Effector CD4-positive, alpha-beta T cell (primary cell): ENCODE data around the gene ATP11B.
A peak's percentile ranks its signal among the peaks of the same experiment; 100 is the strongest.

Experiments
- DNase-seq: peaks from one replicate; pipeline ENCODE4 v3.0.0-alpha.2; 2020
- total RNA-seq: gene quantifications from one replicate; lab custom pipeline; 2026; lab: John Stamatoyannopoulos, UW

The ATP11B gene
- total RNA-seq = 284 reads per million, percentile 95 among the genes with 10 or more reads in this experiment

DNA sequence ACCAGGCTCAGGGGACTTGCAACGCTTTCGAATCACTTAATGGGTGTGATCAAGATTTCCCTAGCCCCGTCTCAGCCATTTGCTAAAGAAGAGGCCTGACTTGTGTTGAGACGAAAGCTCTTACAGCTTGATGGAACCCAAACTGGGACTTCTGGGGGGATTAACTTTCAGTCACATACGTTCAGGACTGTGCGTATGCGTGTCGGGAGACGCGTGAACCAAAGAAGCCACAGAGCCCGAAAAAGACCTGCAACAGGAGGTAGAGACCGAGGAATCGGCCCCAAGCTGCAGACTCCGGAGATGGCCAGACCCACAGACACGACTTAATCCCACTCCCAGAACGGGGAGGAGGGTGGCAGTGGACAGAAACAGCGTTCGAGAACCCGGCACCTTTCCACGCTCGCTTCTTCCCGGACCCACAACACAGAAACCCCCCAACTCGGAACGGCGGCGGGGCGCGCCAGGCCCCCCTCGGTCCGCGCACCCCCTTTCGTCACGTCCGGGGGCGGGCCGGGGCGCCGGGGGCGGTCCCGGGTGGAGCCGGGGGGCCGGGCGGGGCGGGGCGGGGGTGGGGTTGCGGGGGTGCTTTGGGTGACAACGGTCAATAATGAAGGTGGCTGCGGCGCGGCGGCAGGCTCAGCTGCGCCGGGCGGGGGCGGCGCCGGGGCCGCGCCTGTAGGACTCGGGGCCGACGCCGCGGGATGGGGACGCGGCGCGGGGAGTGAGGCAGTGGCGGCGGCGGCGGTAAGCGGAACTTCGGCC is at the start of gene ATP11B:
Gene ATP11B, plus strand, starts transcription at position 604 of the 762 bp plus-strand sequence. CDS start 256 bp downstream, outside the sequence.
- DNase-seq = peak; percentile 75

GRCh38 chr3:182746959-182747358 is 46.3 kb upstream of the ATP11B start:
- no peak for DNase-seq

- DNase-seq = no peak
These were observed 38.0 kb upstream of the ATP11B start for GRCh38 chr3:182755308-182755707.

- DNase-seq = no peak
These were observed 37.6 kb upstream of the ATP11B start for GRCh38 chr3:182755712-182756111.

DNA sequence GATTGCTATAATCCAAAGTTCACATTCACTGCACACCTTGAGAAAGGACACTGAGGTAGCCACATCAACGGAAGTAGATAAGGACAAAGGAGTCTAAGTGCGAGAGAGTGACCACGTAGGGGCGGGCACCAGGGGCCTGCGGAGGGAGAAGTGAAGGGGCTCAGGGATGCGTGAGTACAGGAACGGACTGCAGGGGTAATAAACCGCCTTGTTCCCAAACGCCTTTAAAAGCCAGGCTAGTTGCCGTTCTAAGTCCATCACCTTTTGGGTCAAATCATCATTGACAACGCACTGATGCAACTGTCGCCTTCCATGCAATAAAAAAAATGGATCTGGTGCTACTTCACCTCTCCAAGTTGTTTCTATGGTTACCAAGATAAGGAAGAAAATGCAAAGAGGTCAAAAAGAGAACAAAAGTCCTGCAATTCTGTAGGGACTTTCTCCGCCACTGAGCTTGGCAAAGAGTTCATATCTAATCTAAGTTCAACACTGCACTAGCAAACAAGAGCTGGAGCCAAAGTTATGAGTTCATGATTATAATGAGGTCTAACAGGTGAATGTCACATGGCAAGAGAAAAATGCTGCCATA is 32.6 kb upstream of the ATP11B start:
- DNase-seq = no peak

DNA sequence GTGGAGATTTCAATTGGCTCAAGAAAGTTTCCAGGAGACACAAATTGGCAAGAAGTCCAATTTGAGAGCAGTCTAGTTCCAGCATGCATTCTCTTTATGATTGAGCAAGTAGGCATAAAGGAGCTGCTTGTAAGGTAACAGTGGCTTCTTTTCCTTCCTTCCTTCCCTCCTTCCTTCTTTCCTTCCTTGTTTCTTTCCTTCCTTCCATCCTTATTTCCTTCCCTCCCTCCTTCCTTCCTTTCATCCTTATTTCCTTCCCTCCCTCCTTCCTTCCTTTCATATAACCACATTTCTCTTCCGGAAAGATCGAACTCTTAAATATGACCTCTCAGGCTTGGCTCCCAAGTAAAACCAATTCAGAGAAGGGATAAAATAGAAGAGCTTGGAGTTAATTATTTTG is 29.4 kb upstream of the ATP11B start:
- DNase-seq = no peak

GRCh38 chr3:182765287-182765686 is 28.0 kb upstream of the ATP11B start:
- DNase-seq = no peak

- DNase-seq = no peak
These were observed 27.2 kb upstream of the ATP11B start for GRCh38 chr3:182766099-182766498.

DNA sequence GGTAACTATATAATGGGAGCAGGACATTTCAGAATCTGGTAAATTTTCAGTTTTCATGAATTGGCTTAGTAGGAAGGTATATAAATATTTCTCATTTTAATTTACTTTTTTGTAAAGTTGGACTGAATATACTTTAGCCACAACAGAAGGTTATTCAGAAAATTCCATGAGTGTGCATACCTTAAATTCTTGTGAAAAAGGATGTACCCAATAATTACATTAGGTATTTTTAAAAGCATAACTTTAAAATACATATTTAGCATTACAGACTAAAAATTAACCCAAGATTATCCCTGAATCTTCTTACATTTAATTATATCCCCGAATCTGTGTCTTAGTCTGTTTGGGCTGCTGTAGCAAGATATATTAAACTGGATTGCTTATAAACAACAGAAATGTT is 24.9 kb upstream of the ATP11B start:
- no peak for DNase-seq

- DNase-seq = no peak
These were observed 23.6 kb upstream of the ATP11B start for GRCh38 chr3:182769673-182770072.

DNA sequence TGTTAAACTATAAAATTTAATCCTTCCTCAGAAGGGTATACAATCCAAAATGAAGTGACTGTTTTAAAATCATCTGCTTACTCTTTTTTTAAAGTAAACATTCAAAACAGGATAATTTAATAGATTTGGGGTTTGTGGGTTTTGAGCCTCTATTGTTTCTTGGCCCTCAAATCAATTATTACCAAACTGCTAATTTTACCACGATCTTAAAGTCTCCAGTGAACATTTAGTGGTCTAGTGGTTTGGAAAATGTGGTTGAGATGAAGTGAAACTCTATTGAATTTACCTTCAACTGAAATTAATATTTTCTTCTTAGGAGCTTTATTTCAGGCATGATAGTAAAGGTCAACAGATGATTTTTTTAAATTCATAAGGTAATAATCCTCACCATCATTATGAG is 11.2 kb upstream of the ATP11B start:
- DNase-seq = no peak

- no peak for DNase-seq
These were observed 10.2 kb upstream of the ATP11B start for GRCh38 chr3:182783106-182783505.

DNA sequence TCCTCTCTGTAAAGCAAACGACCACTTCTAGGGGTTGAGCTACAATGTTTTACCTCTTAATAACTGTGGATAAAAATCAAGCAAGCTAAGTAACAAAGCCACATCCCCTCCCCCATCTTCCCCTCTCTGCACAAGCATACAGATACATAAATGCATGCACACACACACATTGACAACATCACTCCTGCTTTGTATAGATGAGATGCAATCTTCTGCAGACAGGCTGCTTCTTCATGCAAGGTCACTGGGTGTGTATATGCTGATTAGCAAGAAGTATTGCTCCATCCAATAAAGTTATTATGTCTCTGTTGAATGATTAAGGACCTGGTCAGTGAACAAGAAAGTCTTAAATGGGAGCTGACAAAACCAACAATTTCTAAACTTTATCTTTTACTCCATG is 8.8 kb upstream of the ATP11B start:
- DNase-seq = no peak

GRCh38 chr3:182785142-182785541 is 8.2 kb upstream of the ATP11B start:
- no peak for DNase-seq

DNA sequence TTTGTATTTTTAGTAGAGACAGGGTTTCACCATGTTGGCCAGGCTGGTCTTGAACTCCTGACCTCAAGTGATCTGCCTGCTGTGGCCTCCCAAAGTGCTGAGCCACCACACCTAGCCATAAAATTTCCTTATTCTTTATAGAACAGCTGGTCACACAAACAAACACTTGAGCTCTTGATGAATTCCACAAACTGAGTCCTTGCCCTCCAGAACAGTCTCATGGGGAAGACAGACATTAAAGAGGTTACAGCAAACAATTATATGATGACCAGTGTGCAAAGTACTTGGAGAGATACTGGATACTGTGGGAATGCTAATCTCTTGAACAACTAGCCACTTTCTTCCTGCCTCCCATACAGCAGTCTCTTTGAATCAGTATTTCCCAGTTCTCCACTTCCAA is 7.5 kb upstream of the ATP11B start:
- DNase-seq = no peak

DNA sequence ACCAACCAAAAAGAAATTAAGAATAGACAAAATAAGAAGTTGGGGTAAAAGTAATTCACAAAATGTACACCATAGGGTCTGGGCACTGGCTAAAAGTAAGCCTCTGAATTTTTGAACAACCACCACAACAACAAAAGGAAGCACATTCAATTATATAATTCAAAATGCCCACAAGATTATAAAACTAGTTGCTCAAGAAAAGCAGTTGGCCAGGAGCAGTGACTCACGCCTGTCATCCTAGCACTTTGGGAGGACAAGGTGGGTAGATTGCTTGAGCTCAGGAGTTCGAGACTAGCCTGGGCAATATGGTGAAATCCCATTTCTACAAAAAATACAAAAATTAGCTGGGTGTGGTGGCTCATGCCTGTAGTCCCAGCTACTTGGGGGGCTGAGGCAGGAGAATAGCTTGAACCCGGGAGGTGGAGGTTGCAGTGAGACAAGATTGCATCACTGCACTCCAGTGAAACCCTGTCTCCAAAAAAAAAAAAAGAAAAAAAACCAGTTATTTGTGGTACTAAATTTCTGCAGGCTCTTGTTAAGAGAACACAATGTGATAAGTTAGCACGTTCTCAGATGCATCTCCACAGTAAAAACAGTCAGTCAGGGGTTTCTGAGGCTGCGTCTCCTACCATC is 6.6 kb upstream of the ATP11B start:
- DNase-seq = no peak

- DNase-seq = no peak
These were observed 5.8 kb upstream of the ATP11B start for GRCh38 chr3:182787302-182788036.

GRCh38 chr3:182789371-182789770 is 3.9 kb upstream of the ATP11B start:
- DNase-seq = no peak

DNA sequence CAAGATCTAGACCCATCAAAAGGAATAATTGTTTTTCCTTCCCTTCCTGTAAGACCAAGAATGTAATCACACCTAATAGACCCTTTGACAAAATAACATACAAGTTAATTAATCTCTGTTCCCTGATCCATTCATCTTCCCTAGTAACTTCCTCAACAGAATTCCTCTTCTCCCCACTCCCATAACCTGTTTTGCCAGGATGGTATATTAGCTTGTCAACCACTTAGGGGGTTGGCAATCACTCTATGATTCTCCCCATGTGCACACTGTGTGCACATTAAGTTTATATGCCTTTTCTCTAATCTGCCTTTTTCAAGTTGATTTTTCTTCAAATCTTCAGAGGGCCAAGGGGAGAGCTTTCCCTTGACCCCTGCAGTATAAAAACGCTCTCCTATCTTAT is 2.7 kb upstream of the ATP11B start:
- no peak for DNase-seq

- peak; percentile 40 for DNase-seq
These were observed 555 bp downstream of the ATP11B start for GRCh38 chr3:182793663-182794454.

DNA sequence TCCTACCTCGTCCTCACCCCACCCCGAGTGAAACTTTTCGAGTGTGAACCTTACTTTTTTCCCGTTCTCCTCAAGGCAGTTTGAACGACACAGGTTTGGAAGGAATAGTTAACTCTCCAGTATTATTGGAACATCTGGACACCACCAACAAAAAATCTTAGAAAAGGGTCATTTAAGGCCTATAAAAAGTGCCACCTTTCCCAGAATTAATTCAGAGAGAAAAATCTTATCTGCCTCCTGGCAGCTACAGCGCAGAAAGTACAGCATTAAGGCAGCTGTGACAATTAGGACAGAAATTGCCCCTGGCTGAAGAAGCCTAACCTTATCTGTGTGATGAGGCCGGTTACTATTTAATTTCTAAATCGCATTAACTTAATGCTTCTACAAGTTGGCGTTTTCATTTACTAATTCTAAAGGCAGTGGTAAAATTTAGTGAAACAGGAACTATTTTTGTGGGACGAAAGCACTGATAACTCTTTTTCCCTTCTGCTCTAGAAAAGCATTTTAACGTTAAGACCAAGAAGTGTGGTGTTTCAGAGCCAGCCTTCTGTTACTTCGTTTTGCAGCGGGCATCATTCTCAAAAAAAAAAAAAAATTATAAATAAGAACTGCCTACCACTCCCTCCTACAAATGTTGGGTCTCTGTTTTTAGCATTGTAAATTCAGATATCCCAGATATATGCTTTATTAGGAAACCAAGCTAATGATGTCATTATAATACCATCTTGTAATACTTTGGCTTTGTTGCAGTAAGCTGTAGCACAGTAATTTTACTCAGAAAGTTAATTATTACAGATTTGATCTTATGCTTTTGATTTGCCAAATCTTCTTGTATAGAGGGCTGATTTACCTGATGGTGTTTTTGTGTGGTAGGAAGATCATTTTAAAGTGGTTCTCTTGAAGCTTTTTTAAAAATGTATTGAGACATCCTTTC is 1.4 kb downstream of the ATP11B start:
- DNase-seq = no peak
